K562 (cell line): Measurements from ENCODE around the gene HSPB2. TPM values are rescaled to one million over a fixed set of nuclear protein-coding genes. Genes with fewer than 3 reads are reported as not detected.

Experiments used
- ARID3B ChIP-seq: fragments of 250-450 bp; sonication (Bioruptor Pico); IDR thresholded peaks from 2 replicates; pipeline ENCODE4 v1.4.0; 2020; ENCODE audit warnings: borderline replicate concordance
- BCLAF1 ChIP-seq, 2 experiments: fragments of 450-650 bp in 1 of 2; IDR thresholded peaks; 2 replicates each; pipeline ENCODE4 v1.6.1; 2011 to 2017; ENCODE audit warnings: low read depth in 2 of 2, antibody characterized with exemption in 1 of 2, borderline replicate concordance in 1 of 2, low read length in 1 of 2, mild to moderate bottlenecking in 1 of 2, mixed read lengths in 1 of 2; ENCODE audit not compliant: control insufficient read depth in 1 of 2
- NR2C1 ChIP-seq, 2 experiments: fragments of 450-650 bp; IDR thresholded peaks; 2 replicates each; pipeline ENCODE4 v1.6.1; 2017; ENCODE audit warnings: mild to moderate bottlenecking in 2 of 2, antibody characterized with exemption in 1 of 2, inconsistent platforms in 1 of 2, missing compliant biosample characterization in 1 of 2, missing genetic modification characterization in 1 of 2
- NUFIP1 ChIP-seq: fragments of 450-650 bp; IDR thresholded peaks from 2 replicates; pipeline ENCODE4 v1.6.1; 2018; ENCODE audit not compliant: partially characterized antibody
- PATZ1 ChIP-seq: fragments of 250-450 bp; sonication (Bioruptor Pico); IDR thresholded peaks from 2 replicates; pipeline ENCODE4 v1.5.0; 2020; ENCODE audit warnings: mild to moderate bottlenecking, borderline replicate concordance
- polyA plus RNA-seq, 8 experiments: library from polyadenylated mRNA; depleted of rRNA in 4 of 8; stranded (reverse) in 5 of 8; unstranded in 3 of 8; fragments of >200 nt; fragmentation: Nextera tagmentation in 2 of 8; fragmentation: Illumina TruSeq in 1 of 8; extraction: Ambion mirVana in 2 of 8; extraction: Trizol in 1 of 8; gene quantifications; 2 replicates each; pipeline versions ENCODE4 v1.2.1 to v1.2.3, GENCODE V29; 2011 to 2014; ENCODE audit warnings: inconsistent platforms in 1 of 8, missing spikeins in 1 of 8
- total RNA-seq, 7 experiments: library from RNA; depleted of rRNA in 6 of 7; stranded (reverse); fragments of >200 nt in 6 of 7; fragmentation: Illumina TruSeq in 2 of 7; extraction: Trizol in 2 of 7; gene quantifications; 2 replicates each; pipeline versions ENCODE4 v1.2.1 to v1.2.3, GENCODE V29; 2011 to 2021; ENCODE audit warnings: low replicate concordance in 1 of 7
- TF ChIP-seq, protein P1 (sequence below): fragments of 450-650 bp; IDR thresholded peaks from 2 replicates; pipeline ENCODE4 v1.6.1; 2016; ENCODE audit warnings: mild to moderate bottlenecking, moderate library complexity

The HSPB2 gene
- total and polyA plus RNA-seq, 9 of the 15 experiments (the other 6 are each of a cell fraction or from before 2014, with no cell fraction given), result 0.06 to 0.35 (median 0.11) TPM; not detected in 5

- TF ChIP-seq NR2C1 (IDR thresholded peaks at IDR 0.05) (no peak), NR2C1 (tag; IDR thresholded peaks at IDR 0.05) (no peak), ARID3B (no peak), BCLAF1 (IDR thresholded peaks at IDR 0.05; ENCODE audit: borderline replicate concordance in 1 of 2, control insufficient read depth in 1 of 2, low read depth in 2 of 2, low read length in 1 of 2) (no peak), NUFIP1 (no peak), PATZ1 (CRISPR knock-in tag) (no peak)
- TF ChIP-seq, protein P1, sequence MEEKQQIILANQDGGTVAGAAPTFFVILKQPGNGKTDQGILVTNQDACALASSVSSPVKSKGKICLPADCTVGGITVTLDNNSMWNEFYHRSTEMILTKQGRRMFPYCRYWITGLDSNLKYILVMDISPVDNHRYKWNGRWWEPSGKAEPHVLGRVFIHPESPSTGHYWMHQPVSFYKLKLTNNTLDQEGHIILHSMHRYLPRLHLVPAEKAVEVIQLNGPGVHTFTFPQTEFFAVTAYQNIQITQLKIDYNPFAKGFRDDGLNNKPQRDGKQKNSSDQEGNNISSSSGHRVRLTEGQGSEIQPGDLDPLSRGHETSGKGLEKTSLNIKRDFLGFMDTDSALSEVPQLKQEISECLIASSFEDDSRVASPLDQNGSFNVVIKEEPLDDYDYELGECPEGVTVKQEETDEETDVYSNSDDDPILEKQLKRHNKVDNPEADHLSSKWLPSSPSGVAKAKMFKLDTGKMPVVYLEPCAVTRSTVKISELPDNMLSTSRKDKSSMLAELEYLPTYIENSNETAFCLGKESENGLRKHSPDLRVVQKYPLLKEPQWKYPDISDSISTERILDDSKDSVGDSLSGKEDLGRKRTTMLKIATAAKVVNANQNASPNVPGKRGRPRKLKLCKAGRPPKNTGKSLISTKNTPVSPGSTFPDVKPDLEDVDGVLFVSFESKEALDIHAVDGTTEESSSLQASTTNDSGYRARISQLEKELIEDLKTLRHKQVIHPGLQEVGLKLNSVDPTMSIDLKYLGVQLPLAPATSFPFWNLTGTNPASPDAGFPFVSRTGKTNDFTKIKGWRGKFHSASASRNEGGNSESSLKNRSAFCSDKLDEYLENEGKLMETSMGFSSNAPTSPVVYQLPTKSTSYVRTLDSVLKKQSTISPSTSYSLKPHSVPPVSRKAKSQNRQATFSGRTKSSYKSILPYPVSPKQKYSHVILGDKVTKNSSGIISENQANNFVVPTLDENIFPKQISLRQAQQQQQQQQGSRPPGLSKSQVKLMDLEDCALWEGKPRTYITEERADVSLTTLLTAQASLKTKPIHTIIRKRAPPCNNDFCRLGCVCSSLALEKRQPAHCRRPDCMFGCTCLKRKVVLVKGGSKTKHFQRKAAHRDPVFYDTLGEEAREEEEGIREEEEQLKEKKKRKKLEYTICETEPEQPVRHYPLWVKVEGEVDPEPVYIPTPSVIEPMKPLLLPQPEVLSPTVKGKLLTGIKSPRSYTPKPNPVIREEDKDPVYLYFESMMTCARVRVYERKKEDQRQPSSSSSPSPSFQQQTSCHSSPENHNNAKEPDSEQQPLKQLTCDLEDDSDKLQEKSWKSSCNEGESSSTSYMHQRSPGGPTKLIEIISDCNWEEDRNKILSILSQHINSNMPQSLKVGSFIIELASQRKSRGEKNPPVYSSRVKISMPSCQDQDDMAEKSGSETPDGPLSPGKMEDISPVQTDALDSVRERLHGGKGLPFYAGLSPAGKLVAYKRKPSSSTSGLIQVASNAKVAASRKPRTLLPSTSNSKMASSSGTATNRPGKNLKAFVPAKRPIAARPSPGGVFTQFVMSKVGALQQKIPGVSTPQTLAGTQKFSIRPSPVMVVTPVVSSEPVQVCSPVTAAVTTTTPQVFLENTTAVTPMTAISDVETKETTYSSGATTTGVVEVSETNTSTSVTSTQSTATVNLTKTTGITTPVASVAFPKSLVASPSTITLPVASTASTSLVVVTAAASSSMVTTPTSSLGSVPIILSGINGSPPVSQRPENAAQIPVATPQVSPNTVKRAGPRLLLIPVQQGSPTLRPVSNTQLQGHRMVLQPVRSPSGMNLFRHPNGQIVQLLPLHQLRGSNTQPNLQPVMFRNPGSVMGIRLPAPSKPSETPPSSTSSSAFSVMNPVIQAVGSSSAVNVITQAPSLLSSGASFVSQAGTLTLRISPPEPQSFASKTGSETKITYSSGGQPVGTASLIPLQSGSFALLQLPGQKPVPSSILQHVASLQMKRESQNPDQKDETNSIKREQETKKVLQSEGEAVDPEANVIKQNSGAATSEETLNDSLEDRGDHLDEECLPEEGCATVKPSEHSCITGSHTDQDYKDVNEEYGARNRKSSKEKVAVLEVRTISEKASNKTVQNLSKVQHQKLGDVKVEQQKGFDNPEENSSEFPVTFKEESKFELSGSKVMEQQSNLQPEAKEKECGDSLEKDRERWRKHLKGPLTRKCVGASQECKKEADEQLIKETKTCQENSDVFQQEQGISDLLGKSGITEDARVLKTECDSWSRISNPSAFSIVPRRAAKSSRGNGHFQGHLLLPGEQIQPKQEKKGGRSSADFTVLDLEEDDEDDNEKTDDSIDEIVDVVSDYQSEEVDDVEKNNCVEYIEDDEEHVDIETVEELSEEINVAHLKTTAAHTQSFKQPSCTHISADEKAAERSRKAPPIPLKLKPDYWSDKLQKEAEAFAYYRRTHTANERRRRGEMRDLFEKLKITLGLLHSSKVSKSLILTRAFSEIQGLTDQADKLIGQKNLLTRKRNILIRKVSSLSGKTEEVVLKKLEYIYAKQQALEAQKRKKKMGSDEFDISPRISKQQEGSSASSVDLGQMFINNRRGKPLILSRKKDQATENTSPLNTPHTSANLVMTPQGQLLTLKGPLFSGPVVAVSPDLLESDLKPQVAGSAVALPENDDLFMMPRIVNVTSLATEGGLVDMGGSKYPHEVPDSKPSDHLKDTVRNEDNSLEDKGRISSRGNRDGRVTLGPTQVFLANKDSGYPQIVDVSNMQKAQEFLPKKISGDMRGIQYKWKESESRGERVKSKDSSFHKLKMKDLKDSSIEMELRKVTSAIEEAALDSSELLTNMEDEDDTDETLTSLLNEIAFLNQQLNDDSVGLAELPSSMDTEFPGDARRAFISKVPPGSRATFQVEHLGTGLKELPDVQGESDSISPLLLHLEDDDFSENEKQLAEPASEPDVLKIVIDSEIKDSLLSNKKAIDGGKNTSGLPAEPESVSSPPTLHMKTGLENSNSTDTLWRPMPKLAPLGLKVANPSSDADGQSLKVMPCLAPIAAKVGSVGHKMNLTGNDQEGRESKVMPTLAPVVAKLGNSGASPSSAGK, result no peak
These were observed 752 bp upstream of the HSPB2 start, which contains the start of gene CRYAB (continued) for GRCh38 chr11:111911563-111912401.
